HEK293 (cell line): Measurements from ENCODE around the gene DGKB.
A peak's percentile ranks its signal among the peaks of the same experiment; 100 is the strongest.

Experiments used
- CTCF ChIA-PET: fragments of 350-600 bp; formaldehyde crosslinking; extraction: SDS; loops from one replicate; lab custom pipeline; 2021; ENCODE audit warnings: antibody characterized with exemption; lab: Yijun Ruan, JAX
- POLR2A ChIA-PET: fragments of 300-600 bp; formaldehyde crosslinking; extraction: SDS; loops from one replicate; lab custom pipeline; 2020; ENCODE audit warnings: antibody characterized with exemption, inconsistent platforms; lab: Yijun Ruan, JAX
- H3K27ac ChIP-seq: fragments of 200-500 bp; sonication (Bioruptor generic); 2 replicates; pipeline ENCODE4 v1.5.1; 2014; ENCODE audit warnings: low read depth, low read length, control low read depth, inconsistent platforms; ENCODE audit errors: extremely low read depth
- H3K36me3 ChIP-seq, 2 experiments: fragments of 200-500 bp in 1 of 2; sonication (Bioruptor generic) in 1 of 2; 1 replicate in 1 of 2; 2 replicates in 1 of 2; pipeline ENCODE4 v1.5.1; 2014 to 2017; ENCODE audit warnings: inconsistent platforms in 2 of 2, low read length in 2 of 2; ENCODE audit not compliant: control insufficient read depth in 2 of 2, insufficient read depth in 1 of 2
- H3K4me1 ChIP-seq: fragments of 200-500 bp; sonication (Bioruptor generic); 2 replicates; pipeline ENCODE4 v1.5.1; 2014; ENCODE audit warnings: mild to moderate bottlenecking, low read length, inconsistent platforms; ENCODE audit not compliant: control insufficient read depth, insufficient read depth
- H3K4me3 ChIP-seq: 2 replicates; pipeline ENCODE4 v1.5.1; 2011; ENCODE audit warnings: low read depth, mild to moderate bottlenecking, control low read depth, low read length, moderate library complexity
- H3K9me3 ChIP-seq: fragments of 200-500 bp; sonication (Bioruptor generic); 2 replicates; pipeline ENCODE4 v1.5.1; 2014; ENCODE audit warnings: low read depth, low read length, inconsistent platforms; ENCODE audit not compliant: control insufficient read depth, insufficient read depth
- SETDB1 ChIP-seq: IDR thresholded peaks from one replicate; pipeline ENCODE4 v1.6.1; 2017; ENCODE audit warnings: mild to moderate bottlenecking, low read length, moderate library complexity, mixed read lengths; ENCODE audit not compliant: insufficient read length
- TCF7L2 ChIP-seq: IDR thresholded peaks from 2 replicates; pipeline ENCODE4 v1.6.1; 2011; ENCODE audit warnings: low read depth, mild to moderate bottlenecking, inconsistent platforms, low read length, moderate library complexity, borderline replicate concordance
- TRIM28 ChIP-seq: IDR thresholded peaks from 2 replicates; pipeline ENCODE4 v1.6.1; 2011; ENCODE audit warnings: low read length, control low read depth, borderline replicate concordance
- YY1 ChIP-seq: fragments of 450-650 bp; formaldehyde crosslinking; IDR thresholded peaks from 2 replicates; pipeline ENCODE4 v1.5.1; 2018; ENCODE audit warnings: missing biosample characterization, missing genetic modification characterization
- ZBTB1 ChIP-seq: fragments of 450-650 bp; formaldehyde crosslinking; IDR thresholded peaks from 2 replicates; pipeline ENCODE4 v1.5.1; 2016; ENCODE audit warnings: missing biosample characterization, missing genetic modification characterization
- ZBTB21 ChIP-seq: fragments of 450-650 bp; formaldehyde crosslinking; IDR thresholded peaks from 2 replicates; pipeline ENCODE4 v1.5.1; 2017; ENCODE audit warnings: missing biosample characterization, missing genetic modification characterization
- ZFP69B ChIP-seq: fragments of 450-650 bp; formaldehyde crosslinking; IDR thresholded peaks from 2 replicates; pipeline ENCODE4 v1.5.1; 2016; ENCODE audit warnings: missing biosample characterization, missing genetic modification characterization
- ZNF121 ChIP-seq: fragments of 450-650 bp; formaldehyde crosslinking; IDR thresholded peaks from 2 replicates; pipeline ENCODE4 v1.5.1; 2016; ENCODE audit warnings: missing biosample characterization, missing genetic modification characterization
- ZNF132 ChIP-seq: fragments of 450-650 bp; formaldehyde crosslinking; IDR thresholded peaks from 2 replicates; pipeline ENCODE4 v1.5.1; 2017; ENCODE audit warnings: missing biosample characterization, missing genetic modification characterization, borderline replicate concordance
- ZNF239 ChIP-seq: fragments of 450-650 bp; formaldehyde crosslinking; IDR thresholded peaks from 2 replicates; pipeline ENCODE4 v1.5.1; 2016; ENCODE audit warnings: missing biosample characterization, missing genetic modification characterization
- ZNF610 ChIP-seq: fragments of 450-650 bp; formaldehyde crosslinking; IDR thresholded peaks from 2 replicates; pipeline ENCODE4 v1.5.1; 2016; ENCODE audit warnings: missing biosample characterization, missing genetic modification characterization, borderline replicate concordance
- ZNF623 ChIP-seq: fragments of 450-650 bp; formaldehyde crosslinking; IDR thresholded peaks from 2 replicates; pipeline ENCODE4 v1.5.1; 2016; ENCODE audit warnings: missing biosample characterization, missing genetic modification characterization
- ZNF624 ChIP-seq: fragments of 450-650 bp; formaldehyde crosslinking; IDR thresholded peaks from 2 replicates; pipeline ENCODE4 v1.5.1; 2017; ENCODE audit warnings: missing biosample characterization, missing genetic modification characterization
- ZNF677 ChIP-seq: fragments of 450-650 bp; IDR thresholded peaks from 2 replicates; pipeline ENCODE4 v1.5.0; 2018; ENCODE audit warnings: missing biosample characterization, mild to moderate bottlenecking, missing genetic modification characterization, moderate library complexity
- ZNF707 ChIP-seq: fragments of 450-650 bp; formaldehyde crosslinking; IDR thresholded peaks from 2 replicates; pipeline ENCODE4 v1.5.1; 2016; ENCODE audit warnings: missing biosample characterization, missing genetic modification characterization
- ZNF747 ChIP-seq: fragments of 450-650 bp; formaldehyde crosslinking; IDR thresholded peaks from 2 replicates; pipeline ENCODE4 v1.5.1; 2016; ENCODE audit warnings: missing biosample characterization, missing genetic modification characterization
- ZSCAN30 ChIP-seq: fragments of 450-650 bp; IDR thresholded peaks from 2 replicates; pipeline ENCODE4 v1.5.1; 2018; ENCODE audit warnings: missing biosample characterization, mild to moderate bottlenecking, missing genetic modification characterization, moderate library complexity
- ZSCAN4 ChIP-seq: fragments of 450-650 bp; formaldehyde crosslinking; IDR thresholded peaks from 2 replicates; pipeline ENCODE4 v1.5.1; 2017; ENCODE audit warnings: missing biosample characterization, missing genetic modification characterization
- TF ChIP-seq, protein P1 (sequence below): fragments of 450-650 bp; formaldehyde crosslinking; conservative IDR thresholded peaks from 2 replicates; pipeline ENCODE4 v1.5.1; 2016; ENCODE audit warnings: low read depth, missing biosample characterization, missing genetic modification characterization
- TF ChIP-seq, protein P2 (sequence below): fragments of 450-650 bp; formaldehyde crosslinking; IDR thresholded peaks from 2 replicates; pipeline ENCODE4 v1.5.1; 2016; ENCODE audit warnings: missing biosample characterization, missing genetic modification characterization
- TF ChIP-seq, protein P3 (sequence below): fragments of 450-650 bp; formaldehyde crosslinking; IDR thresholded peaks from 2 replicates; pipeline ENCODE4 v1.5.1; 2016; ENCODE audit warnings: missing biosample characterization, missing genetic modification characterization
- TF ChIP-seq, protein P4 (sequence below): fragments of 450-650 bp; IDR thresholded peaks from 2 replicates; pipeline ENCODE4 v1.5.1; 2018; ENCODE audit warnings: missing biosample characterization, missing genetic modification characterization

The DGKB gene

DNA sequence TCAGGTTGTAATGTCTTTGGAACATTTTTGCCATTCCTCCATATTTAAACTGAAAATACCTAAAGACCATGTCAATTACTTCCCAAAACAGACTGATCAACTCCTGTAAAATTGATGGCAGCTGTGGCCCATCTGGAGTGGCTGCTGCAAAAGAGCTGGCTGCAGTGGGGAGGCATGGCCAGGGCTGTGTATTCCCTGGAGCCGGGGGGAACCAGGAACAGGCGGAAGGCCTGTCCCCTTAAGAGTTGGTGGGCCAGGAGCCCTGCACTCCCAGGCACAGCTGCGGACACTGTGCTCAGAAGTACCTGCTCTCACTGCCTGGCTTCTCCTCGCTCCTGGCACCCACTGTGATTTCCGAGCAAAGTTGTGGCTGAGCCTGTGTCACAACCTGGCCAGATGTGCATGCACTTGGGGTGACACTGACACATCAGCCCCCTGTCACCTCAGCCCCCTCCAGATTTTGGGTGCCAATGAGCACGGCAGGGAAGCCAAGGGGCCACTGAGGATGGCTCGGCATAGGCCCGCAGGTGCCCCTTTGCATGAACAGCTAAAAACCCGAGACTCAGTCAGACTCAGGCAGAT is 116.1 kb downstream of the DGKB start (continued):
- TF ChIP-seq, protein P1, sequence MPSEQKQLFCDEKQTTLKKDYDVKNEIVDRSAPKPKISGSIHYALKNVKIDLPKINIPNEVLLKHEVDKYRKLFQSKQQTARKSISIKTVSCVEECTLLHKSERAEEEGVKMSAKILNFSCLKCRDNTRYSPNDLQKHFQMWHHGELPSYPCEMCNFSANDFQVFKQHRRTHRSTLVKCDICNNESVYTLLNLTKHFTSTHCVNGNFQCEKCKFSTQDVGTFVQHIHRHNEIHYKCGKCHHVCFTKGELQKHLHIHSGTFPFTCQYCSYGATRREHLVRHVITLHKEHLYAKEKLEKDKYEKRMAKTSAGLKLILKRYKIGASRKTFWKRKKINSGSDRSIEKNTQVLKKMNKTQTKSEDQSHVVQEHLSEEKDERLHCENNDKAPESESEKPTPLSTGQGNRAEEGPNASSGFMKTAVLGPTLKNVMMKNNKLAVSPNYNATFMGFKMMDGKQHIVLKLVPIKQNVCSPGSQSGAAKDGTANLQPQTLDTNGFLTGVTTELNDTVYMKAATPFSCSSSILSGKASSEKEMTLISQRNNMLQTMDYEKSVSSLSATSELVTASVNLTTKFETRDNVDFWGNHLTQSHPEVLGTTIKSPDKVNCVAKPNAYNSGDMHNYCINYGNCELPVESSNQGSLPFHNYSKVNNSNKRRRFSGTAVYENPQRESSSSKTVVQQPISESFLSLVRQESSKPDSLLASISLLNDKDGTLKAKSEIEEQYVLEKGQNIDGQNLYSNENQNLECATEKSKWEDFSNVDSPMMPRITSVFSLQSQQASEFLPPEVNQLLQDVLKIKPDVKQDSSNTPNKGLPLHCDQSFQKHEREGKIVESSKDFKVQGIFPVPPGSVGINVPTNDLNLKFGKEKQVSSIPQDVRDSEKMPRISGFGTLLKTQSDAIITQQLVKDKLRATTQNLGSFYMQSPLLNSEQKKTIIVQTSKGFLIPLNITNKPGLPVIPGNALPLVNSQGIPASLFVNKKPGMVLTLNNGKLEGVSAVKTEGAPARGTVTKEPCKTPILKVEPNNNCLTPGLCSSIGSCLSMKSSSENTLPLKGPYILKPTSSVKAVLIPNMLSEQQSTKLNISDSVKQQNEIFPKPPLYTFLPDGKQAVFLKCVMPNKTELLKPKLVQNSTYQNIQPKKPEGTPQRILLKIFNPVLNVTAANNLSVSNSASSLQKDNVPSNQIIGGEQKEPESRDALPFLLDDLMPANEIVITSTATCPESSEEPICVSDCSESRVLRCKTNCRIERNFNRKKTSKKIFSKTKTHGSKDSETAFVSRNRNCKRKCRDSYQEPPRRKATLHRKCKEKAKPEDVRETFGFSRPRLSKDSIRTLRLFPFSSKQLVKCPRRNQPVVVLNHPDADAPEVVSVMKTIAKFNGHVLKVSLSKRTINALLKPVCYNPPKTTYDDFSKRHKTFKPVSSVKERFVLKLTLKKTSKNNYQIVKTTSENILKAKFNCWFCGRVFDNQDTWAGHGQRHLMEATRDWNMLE (tag by site-specific recombination): no peak
- TF ChIP-seq ZNF239 (tag by site-specific recombination): no peak
- TF ChIP-seq, all 188 proteins: peak for 0

GRCh38 chr7:14777806-14778205 is 124.7 kb downstream of the DGKB start:
- Histone ChIP-seq H3K4me1 (no peaks in the 10 kb centered on the region), H3K9me3 (no peaks in the 10 kb centered on the region), H3K4me3 (no peak overlapping the region), H3K27ac (no peak overlapping the region), H3K36me3 (no peaks in the 10 kb centered on the region)
- CTCF ChIA-PET: no interaction called here
- POLR2A ChIA-PET: no interaction called here
- TF ChIP-seq ZBTB21 (tag by site-specific recombination) (no peak), ZFP69B (tag by site-specific recombination) (no peak), YY1 (tag by site-specific recombination) (no peak), ZNF624 (tag by site-specific recombination) (no peak), ZNF747 (tag by site-specific recombination) (no peak), ZNF623 (no peak)

DNA sequence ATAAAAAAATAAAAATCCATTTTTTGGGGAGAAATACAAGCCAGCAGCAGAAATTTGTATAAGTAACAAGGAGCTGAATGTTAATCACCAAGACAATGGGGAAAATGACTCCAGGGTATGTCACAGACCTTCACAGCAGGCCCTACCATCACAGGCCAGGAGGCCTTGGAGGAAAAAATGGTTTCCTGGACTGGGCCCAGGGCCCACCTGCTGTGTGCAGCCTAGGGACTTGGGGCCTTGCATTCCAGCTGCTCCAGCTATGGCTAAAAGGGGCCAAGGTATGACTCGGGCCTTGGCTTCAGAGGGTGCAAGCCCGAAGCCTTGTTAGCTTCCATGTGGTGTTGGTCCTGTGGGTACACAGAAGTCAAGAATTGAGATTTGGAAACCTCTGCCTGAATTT is 126.3 kb downstream of the DGKB start:
- ChIA-PET CTCF (interaction anchor here (0.7 kb wide), 1 partner anchor 58 kb away, joined by 3 read pairs; no protein-coding TSS in a partner anchor), POLR2A (no interaction called here)
- Histone ChIP-seq H3K4me1 (no peaks in the 10 kb centered on the region), H3K27ac (no peak overlapping the region), H3K4me3 (no peak overlapping the region), H3K9me3 (no peaks in the 10 kb centered on the region), H3K36me3 (no peaks in the 10 kb centered on the region)
- TF ChIP-seq ZNF677: no peak
- peak; percentile 43 for TF ChIP-seq SETDB1
- TF ChIP-seq, protein P2, sequence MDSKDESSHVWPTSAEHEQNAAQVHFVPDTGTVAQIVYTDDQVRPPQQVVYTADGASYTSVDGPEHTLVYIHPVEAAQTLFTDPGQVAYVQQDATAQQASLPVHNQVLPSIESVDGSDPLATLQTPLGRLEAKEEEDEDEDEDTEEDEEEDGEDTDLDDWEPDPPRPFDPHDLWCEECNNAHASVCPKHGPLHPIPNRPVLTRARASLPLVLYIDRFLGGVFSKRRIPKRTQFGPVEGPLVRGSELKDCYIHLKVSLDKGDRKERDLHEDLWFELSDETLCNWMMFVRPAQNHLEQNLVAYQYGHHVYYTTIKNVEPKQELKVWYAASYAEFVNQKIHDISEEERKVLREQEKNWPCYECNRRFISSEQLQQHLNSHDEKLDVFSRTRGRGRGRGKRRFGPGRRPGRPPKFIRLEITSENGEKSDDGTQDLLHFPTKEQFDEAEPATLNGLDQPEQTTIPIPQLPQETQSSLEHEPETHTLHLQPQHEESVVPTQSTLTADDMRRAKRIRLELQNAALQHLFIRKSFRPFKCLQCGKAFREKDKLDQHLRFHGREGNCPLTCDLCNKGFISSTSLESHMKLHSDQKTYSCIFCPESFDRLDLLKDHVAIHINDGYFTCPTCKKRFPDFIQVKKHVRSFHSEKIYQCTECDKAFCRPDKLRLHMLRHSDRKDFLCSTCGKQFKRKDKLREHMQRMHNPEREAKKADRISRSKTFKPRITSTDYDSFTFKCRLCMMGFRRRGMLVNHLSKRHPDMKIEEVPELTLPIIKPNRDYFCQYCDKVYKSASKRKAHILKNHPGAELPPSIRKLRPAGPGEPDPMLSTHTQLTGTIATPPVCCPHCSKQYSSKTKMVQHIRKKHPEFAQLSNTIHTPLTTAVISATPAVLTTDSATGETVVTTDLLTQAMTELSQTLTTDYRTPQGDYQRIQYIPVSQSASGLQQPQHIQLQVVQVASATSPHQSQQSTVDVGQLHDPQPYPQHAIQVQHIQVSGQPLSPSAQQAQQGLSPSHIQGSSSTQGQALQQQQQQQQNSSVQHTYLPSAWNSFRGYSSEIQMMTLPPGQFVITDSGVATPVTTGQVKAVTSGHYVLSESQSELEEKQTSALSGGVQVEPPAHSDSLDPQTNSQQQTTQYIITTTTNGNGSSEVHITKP: no peak
- no peak for TF ChIP-seq ZBTB21 (tag by site-specific recombination)
- no peak for TF ChIP-seq ZNF707 (tag by site-specific recombination)
- no peak for TF ChIP-seq ZNF610 (tag by site-specific recombination)
- TF ChIP-seq, protein P3, sequence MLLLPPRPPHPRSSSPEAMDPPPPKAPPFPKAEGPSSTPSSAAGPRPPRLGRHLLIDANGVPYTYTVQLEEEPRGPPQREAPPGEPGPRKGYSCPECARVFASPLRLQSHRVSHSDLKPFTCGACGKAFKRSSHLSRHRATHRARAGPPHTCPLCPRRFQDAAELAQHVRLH (tag by site-specific recombination): no peak
- TF ChIP-seq ZNF132: no peak
- TF ChIP-seq, protein P4, sequence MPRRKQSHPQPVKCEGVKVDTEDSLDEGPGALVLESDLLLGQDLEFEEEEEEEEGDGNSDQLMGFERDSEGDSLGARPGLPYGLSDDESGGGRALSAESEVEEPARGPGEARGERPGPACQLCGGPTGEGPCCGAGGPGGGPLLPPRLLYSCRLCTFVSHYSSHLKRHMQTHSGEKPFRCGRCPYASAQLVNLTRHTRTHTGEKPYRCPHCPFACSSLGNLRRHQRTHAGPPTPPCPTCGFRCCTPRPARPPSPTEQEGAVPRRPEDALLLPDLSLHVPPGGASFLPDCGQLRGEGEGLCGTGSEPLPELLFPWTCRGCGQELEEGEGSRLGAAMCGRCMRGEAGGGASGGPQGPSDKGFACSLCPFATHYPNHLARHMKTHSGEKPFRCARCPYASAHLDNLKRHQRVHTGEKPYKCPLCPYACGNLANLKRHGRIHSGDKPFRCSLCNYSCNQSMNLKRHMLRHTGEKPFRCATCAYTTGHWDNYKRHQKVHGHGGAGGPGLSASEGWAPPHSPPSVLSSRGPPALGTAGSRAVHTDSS: no peak
- TF ChIP-seq ZBTB1 (tag by site-specific recombination): no peak
- no peak for TF ChIP-seq TCF7L2
- no peak for TF ChIP-seq ZSCAN4 (tag by site-specific recombination)
- no peak for TF ChIP-seq ZNF623
- no peak for TF ChIP-seq ZSCAN30 (tag by site-specific recombination)
- TF ChIP-seq TRIM28: peak; percentile 56; the same call in 1 of the 2 replicates
- no peak for TF ChIP-seq ZNF121 (tag by site-specific recombination)
- TF ChIP-seq ZNF239 (tag by site-specific recombination): no peak
